ENCODE results near the gene ITPK1. TPM values are rescaled to one million over a fixed set of nuclear protein-coding genes. Genes with fewer than 3 reads are reported as not detected.
A peak's percentile ranks its signal among the peaks of the same experiment; 100 is the strongest.

ITPK1 gene
- total and polyA plus RNA-seq, 2 experiments from 2014 or later, result 18.7 to 35.0 TPM

DNA sequence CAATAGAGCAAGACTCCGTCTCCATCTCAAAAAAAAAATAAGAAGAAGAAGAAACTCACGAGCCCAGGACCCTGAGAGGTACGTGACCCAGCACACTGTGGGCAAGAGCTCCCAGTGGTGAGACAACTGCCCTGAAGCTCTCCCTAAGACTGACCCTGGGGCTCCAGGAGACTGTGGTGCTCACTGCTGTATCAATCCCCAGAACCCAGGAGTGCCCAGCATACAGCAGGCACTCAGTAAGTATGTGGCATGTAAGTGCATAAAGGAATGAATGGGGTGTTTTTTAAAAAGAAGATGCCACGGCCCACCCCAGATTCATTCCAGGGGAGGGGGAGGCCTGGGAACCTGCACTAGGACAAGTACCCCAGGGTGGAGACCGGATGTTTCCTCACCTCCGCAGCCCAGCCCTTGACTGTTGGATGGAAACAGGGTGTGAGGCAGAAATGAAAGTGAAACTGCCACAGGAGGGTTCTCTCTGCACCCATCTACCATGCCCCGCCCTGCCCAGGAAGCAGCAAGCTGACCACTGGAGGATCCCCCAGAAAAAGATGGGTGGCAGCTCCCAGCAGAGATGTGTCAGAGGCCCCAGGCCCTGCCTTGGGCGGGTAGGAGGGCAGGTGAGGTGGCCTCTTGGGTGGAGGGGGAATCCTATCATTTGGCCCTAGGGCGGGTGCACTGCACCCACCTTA is 12.2 kb downstream of the ITPK1 start:
- peak; percentile 30 for DNase-seq
- in situ Hi-C loops (cut with MboI), result no loop called here
- 95 to 98% methylated on average over 9 of the region's 9 CpGs for WGBS, 2 experiments (ENCODE audit: low coverage in 1 of 2, low lambda C conversion rate in 2 of 2, missing lambda C conversion rate in 2 of 2)
- Histone ChIP-seq H3K79me2 (ENCODE audit: insufficient read depth) (peaks cover 63% of the 10 kb centered on the region), H3K27me3 (replicated peaks; ENCODE audit: insufficient read depth) (no peaks in the 10 kb centered on the region), H3K27ac (no peak overlapping the region), H3K4me1 (ENCODE audit: insufficient read depth) (peaks cover 11% of the 10 kb centered on the region), H3K4me3 (no peak overlapping the region), H3K9me2 (ENCODE audit: insufficient read depth) (no peaks in the 10 kb centered on the region), H3F3A (ENCODE audit: insufficient read depth) (no peaks in the 10 kb centered on the region), H3K36me3 (ENCODE audit: low read depth) (no peaks in the 10 kb centered on the region), H3K9ac (no peak overlapping the region), H3K4me2 (ENCODE audit: unreplicated experiment) (no peak overlapping the region), H2AFZ (no peak overlapping the region), H4K20me1 (ENCODE audit: insufficient read depth) (0 out of 2 replicates have a peak, but pooled peaks cover 5% of the 10 kb centered on the region), H3K9me3 (ENCODE audit: low read depth) (no peaks in the 10 kb centered on the region)
- TF ChIP-seq EZH2 (IDR thresholded peaks at IDR 0.05; ENCODE audit: insufficient read depth, poor library complexity, severe bottlenecking) (no peak), EZH2phosphoT487 (IDR thresholded peaks at IDR 0.05; ENCODE audit: insufficient read depth, low read depth) (no peak)

DNA sequence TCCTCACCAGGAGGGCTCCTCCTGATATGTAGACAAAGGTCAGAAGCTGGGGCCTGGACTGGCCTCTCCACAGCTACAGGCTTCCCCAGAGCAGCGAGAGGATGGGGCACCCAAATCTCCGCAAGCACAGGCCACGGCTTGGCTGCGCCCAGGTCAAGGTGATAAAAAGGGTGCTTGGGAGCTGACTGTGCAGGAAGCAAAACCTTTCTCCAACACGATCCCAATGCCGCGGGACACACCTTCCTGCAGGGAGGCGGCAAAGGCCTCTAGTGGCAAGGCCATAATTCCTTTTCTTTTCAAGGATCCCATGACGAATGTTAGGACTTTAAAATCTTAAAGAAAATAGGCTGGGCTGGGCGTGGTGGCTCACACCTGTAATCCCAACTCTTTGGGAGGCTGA is 13.6 kb downstream of the ITPK1 start:
- in situ Hi-C loops (cut with MboI), result no loop called here

DNA sequence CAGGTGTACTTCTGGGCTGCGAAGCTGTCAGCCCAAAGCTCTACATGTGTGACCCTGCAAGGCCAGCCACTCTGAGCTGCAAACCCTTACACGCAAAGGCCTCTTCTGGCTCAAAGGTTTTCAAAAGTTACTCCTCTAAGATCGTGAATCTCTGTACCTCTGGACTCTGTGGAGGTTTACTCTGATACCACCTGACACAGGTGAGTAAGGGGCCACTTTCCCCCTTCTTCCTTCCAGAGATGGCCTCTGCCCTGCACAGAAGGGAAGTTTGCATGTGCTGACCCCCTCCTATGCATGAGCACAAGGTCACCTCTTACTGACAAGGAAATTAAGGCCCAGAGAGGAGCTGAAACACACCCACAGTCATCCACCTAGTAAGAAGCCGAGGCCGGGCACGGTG is 14.5 kb downstream of the ITPK1 start:
- 80 to 82% methylated on average over 6 of the region's 6 CpGs for WGBS, 2 experiments (ENCODE audit: low coverage in 1 of 2, low lambda C conversion rate in 2 of 2, missing lambda C conversion rate in 2 of 2)
- H3K4me3 ChIP-seq, result no peak overlapping the region
- no peak overlapping the region for H3K4me2 ChIP-seq (ENCODE audit: unreplicated experiment)
- no peaks in the 10 kb centered on the region for H3K9me2 ChIP-seq (ENCODE audit: insufficient read depth)
- 0 out of 2 replicates have a peak, but pooled peaks cover 5% of the 10 kb centered on the region for H4K20me1 ChIP-seq (ENCODE audit: insufficient read depth)
- no peak for DNase-seq
- H3K27ac ChIP-seq, result no peak overlapping the region
- no peaks in the 10 kb centered on the region for H3K27me3 ChIP-seq (replicated peaks; ENCODE audit: insufficient read depth)
- H3F3A ChIP-seq (ENCODE audit: insufficient read depth), result no peaks in the 10 kb centered on the region
- H3K36me3 ChIP-seq (ENCODE audit: low read depth), result no peaks in the 10 kb centered on the region
- no peak for TF ChIP-seq EZH2phosphoT487 (IDR thresholded peaks at IDR 0.05; ENCODE audit: insufficient read depth, low read depth)
- TF ChIP-seq EZH2 (IDR thresholded peaks at IDR 0.05; ENCODE audit: insufficient read depth, poor library complexity, severe bottlenecking), result no peak
- no peaks in the 10 kb centered on the region for H3K9me3 ChIP-seq (ENCODE audit: low read depth)
- H3K79me2 ChIP-seq (ENCODE audit: insufficient read depth), result peaks cover 54% of the 10 kb centered on the region
- H3K4me1 ChIP-seq (ENCODE audit: insufficient read depth), result peaks cover 11% of the 10 kb centered on the region
- H2AFZ ChIP-seq, result no peak overlapping the region
- H3K9ac ChIP-seq, result no peak overlapping the region
- in situ Hi-C loops (cut with MboI), result no loop called here

More for the DNA sequence above, 13.6 kb downstream of the ITPK1 start:
- no peak for DNase-seq
- H3K36me3 ChIP-seq (ENCODE audit: low read depth), result no peaks in the 10 kb centered on the region
- H3K9ac ChIP-seq, result no peak overlapping the region
- no peaks in the 10 kb centered on the region for H3K9me3 ChIP-seq (ENCODE audit: low read depth)
- H3K79me2 ChIP-seq (ENCODE audit: insufficient read depth), result peaks cover 52% of the 10 kb centered on the region
- H3K27ac ChIP-seq, result no peak overlapping the region
- no peak overlapping the region for H2AFZ ChIP-seq
- peaks cover 11% of the 10 kb centered on the region for H3K4me1 ChIP-seq (ENCODE audit: insufficient read depth)
- no peaks in the 10 kb centered on the region for H3K27me3 ChIP-seq (replicated peaks; ENCODE audit: insufficient read depth)
- H4K20me1 ChIP-seq (ENCODE audit: insufficient read depth), result 0 out of 2 replicates have a peak, but pooled peaks cover 5% of the 10 kb centered on the region
- H3K4me3 ChIP-seq, result no peak overlapping the region
- no peak for TF ChIP-seq EZH2 (IDR thresholded peaks at IDR 0.05; ENCODE audit: insufficient read depth, poor library complexity, severe bottlenecking)
- no peak for TF ChIP-seq EZH2phosphoT487 (IDR thresholded peaks at IDR 0.05; ENCODE audit: insufficient read depth, low read depth)
- no peaks in the 10 kb centered on the region for H3F3A ChIP-seq (ENCODE audit: insufficient read depth)
- H3K9me2 ChIP-seq (ENCODE audit: insufficient read depth), result no peaks in the 10 kb centered on the region
- 76 to 79% methylated on average over 10 of the region's 10 CpGs for WGBS, 2 experiments (ENCODE audit: low coverage in 1 of 2, low lambda C conversion rate in 2 of 2, missing lambda C conversion rate in 2 of 2)
- H3K4me2 ChIP-seq (ENCODE audit: unreplicated experiment), result no peak overlapping the region

DNA sequence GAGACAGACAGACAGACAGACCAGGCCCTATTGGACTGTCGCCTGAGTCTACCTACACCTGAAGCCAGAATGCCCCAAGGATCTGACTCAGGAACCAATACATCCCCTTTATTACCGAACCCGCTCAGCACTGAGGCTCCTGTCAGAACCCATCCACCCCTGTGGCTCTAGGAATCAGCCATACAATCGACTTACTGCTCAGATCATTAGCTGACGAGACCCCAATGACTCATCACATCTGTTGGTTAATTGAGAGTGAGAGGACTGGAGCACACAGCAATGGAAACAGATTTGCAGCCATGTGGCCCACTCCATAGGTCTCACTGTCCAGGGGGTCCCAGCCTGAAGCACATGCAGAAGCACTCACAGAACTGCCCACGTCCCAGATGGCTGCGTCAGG is 15.2 kb downstream of the ITPK1 start:
- in situ Hi-C loops (cut with MboI), result no loop called here
- Histone ChIP-seq H2AFZ (no peak overlapping the region), H3K27ac (no peak overlapping the region), H3K79me2 (ENCODE audit: insufficient read depth) (peaks cover 54% of the 10 kb centered on the region), H3K9ac (no peak overlapping the region), H3K4me2 (ENCODE audit: unreplicated experiment) (no peak overlapping the region), H3K36me3 (ENCODE audit: low read depth) (no peaks in the 10 kb centered on the region), H3K9me2 (ENCODE audit: insufficient read depth) (no peaks in the 10 kb centered on the region), H3K4me1 (ENCODE audit: insufficient read depth) (peaks cover 8% of the 10 kb centered on the region), H3F3A (ENCODE audit: insufficient read depth) (no peaks in the 10 kb centered on the region), H3K27me3 (replicated peaks; ENCODE audit: insufficient read depth) (no peaks in the 10 kb centered on the region), H4K20me1 (ENCODE audit: insufficient read depth) (0 out of 2 replicates have a peak, but pooled peaks cover 5% of the 10 kb centered on the region), H3K4me3 (no peak overlapping the region), H3K9me3 (ENCODE audit: low read depth) (no peaks in the 10 kb centered on the region)
- TF ChIP-seq EZH2 (IDR thresholded peaks at IDR 0.05; ENCODE audit: insufficient read depth, poor library complexity, severe bottlenecking), result no peak
- no peak for TF ChIP-seq EZH2phosphoT487 (IDR thresholded peaks at IDR 0.05; ENCODE audit: insufficient read depth, low read depth)
- 83 to 85% methylated on average over 7 of the region's 7 CpGs for WGBS, 2 experiments (ENCODE audit: low coverage in 1 of 2, low lambda C conversion rate in 2 of 2, missing lambda C conversion rate in 2 of 2)
- DNase-seq, result no peak

All from GM23248 (cell line).